HG03066 (cell line): ENCODE results near the gene CMTM7.

ENCODE experiments used
- ATAC-seq: cut with Tn5 transposase; IDR thresholded peaks from one replicate; pipeline ENCODE4 v1.9.1; 2021; ENCODE audit warnings: low read depth; ENCODE audit not compliant: unreplicated experiment

CMTM7 gene, protein sequence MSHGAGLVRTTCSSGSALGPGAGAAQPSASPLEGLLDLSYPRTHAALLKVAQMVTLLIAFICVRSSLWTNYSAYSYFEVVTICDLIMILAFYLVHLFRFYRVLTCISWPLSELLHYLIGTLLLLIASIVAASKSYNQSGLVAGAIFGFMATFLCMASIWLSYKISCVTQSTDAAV

DNA sequence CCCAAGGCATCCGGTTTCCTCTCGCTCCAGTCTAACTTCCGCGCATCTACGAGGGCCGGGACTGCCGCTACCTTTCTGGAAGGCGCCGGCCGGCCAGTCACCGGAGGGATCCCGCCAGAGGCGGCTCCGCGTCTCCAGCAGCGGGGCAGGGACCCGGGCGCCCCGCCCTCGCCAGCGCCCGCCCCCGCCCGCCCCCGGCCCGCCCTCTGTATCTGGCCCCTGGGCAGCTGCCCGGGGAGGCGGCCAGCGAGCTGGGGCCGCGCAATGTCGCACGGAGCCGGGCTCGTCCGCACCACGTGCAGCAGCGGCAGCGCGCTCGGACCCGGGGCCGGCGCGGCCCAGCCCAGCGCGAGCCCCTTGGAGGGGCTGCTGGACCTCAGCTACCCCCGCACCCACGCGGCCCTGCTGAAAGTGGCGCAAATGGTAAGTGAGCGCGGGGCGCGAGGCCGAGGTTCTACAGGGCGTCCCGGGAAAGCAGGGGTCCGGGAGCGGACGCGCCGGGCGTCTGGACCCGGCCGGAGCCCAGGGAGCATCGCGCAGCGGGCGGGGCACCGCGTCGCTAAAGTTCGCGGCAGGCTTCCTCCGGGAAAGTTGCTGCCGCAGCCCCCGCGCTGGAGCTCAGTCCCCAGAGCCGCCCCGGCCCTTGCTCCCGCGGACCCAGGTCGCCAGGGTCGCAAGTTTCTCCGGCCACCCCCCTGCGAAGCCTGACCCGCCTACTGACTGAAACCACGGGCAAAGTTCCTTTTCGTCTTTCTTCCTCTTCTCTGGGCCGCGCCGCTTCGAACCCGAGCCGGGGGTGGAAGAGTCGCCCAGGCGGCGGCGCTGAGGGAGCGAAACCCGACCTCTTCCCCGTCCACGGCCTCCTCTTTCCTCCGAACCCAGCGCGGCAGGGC is at the start of gene CMTM7:
Gene CMTM7, plus strand, starts transcription at position 211 of the 893 bp plus-strand sequence. Its CDS starts 54 bp downstream, at position 265.
- peak; percentile 53 for ATAC-seq

DNA sequence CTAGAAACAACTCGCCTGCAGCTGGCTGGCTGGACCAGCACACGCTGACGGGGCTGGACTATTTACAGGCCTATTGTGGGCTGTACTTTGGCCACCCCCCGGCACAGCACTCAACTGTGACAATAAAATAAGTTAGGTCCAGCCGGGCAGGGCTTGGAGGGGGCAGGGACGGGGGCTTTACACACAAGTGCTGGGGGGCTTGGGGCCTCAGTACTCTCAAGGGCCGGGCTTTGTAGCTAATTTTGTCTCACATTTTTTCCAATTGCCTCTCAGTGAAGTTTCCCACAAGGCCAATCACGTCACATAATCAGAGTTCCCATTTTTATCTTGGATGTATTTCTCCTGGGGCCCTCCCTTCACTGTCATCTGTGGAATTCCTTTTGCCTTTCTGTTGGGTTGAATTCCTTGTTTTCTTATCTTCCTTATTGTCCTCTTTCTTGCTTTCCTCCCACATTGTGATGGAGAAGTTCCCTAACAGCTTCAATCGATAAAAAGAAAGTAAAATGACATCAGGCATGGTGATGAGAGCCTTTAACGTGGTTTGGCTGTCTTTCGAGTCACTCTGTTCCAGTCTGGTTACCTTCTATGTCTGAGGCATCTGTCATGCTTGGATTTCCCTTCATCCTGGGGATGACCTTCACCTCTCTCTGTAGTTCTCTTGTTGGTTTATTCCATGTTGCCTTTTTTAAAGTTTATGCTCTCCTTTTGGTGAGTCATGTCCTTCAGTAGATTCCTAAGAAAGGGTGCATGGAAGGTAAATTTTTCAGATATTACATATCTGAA is 44.1 kb upstream of the CMTM7 start:
- ATAC-seq, result no peak

DNA sequence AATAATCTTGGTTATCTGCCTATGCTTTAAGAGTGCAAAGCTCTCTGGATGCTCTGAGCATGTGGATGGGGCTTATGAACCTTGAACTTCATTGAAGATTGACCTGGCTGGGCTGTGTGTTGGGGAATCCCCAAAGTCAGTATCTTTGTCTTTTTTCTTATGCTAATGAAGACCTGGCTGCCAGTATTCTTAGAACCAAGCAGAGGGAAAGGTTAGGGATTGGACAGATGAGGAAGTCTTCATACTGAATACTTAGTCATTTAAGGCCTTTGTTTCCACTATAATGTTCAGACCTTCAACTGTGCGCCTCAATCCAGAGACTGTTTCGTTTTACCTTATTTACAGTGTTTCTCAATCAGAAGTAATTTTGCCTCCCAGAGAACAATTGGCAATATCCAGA is 42.5 kb upstream of the CMTM7 start:
- ATAC-seq, result no peak

DNA sequence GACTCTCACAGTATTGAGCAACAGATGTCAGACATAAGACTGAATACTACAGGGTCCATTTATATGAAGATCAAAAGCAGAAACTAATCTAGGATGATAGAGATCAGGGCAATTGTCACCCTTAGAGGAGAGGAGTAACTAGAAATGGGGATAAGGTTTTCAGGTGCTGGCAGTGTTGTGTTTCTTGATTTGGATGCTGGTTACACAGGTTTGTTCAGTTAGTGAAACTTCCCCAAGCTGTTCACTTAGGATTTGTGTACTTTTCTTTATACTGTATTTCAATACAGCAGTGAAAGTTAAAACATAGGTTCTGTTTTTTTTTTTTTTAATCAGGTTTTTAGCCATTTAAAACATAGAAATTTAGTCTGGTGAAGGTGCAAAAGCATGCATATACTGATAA is 39.1 kb upstream of the CMTM7 start:
- no peak for ATAC-seq

DNA sequence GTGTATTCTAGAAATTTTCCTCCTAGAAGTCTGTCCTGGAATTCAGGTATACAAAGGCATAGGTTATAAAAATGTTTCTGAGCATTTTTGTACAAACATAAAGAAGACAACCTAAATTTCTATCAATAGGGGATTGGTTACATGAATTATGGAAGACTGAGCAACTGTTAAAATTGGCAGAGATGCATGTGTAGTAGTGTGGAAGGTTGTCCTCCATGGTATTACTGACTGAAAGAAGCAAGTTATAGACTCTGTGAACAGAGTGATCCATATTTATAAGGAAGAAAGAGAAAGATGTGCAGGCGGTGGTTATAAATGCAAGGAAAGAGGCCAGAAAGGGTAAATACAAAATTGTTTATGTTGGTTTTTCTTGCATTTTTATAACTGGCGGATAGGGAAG is 38.3 kb upstream of the CMTM7 start:
- ATAC-seq, result no peak

DNA sequence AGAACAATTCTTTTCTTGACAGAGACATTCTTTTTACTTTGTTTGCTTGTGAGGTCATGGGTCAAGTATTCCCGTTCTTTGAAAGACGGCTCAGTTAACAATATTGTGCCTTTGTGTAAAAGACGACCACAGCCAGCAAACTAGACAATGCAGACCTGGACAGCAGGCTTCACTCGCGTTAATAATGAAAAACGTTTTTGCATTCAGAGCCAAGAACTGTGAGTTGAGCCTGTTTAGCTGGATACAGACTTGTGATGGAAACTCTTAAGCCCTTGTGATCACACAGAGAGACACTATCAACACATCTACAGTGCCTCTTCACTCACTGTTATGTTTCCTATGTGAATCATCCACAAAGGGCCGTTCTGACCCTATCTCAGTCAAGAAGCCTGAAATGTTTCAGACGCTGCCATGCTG is 37.3 kb upstream of the CMTM7 start:
- ATAC-seq, result no peak

DNA sequence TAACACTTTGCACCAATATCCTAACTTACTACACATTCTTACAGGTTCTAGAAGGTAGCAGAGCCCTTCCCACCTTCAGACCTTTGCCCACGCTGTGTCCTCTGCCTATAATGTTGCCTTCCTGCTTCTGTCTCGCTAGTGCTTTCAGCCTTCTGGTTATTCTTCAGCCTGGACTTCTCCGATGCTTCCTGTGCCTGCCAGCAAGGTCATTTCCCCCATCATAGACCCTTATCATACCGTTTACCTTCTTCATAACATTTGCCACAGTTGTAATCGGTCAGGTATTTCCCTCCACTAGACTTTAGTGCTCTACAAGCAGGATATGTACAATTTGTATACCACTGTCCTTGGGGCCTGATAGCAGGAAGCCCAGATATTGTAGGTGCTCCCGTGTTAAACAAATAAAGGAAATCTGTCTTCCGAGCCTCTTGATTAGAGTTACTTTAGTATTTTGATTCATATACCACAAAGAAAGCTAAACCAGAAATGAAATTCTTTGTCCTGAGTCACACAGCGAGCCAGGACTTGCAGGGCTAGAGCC is 35.8 kb upstream of the CMTM7 start:
- no peak for ATAC-seq

DNA sequence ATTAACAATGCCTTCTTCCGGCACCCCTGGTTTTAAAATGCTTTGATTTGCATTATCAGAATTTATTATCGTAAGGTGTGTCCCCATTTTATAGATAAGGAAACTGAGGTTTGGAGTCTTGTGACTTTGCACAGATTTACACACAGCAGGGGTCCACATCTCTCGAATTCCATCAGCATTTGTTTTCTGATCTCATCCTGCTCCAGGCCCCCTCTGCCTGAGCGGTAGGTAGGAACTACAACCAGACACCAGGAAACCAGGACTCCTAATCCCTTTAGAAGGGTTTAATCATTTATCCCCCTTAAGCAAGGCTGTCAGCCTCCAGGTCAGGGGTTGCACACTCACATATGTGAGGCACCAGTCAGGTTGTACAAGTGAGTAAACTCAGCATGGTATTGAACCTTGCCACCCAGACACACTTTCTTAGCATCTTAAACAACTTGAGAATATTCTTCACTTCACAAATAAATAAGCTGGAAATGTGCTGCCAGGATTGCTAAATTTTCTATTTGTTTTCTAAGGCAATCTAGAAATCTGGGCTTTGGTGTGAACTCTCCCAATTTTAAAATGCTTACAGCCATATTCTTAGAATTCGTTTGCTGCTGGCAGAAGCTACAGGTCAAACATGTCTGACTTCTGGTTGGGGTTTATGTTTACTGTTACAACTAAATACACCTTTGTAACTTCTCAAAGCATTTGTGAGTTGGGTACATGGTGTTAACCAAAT is 31.7 kb upstream of the CMTM7 start:
- no peak for ATAC-seq

DNA sequence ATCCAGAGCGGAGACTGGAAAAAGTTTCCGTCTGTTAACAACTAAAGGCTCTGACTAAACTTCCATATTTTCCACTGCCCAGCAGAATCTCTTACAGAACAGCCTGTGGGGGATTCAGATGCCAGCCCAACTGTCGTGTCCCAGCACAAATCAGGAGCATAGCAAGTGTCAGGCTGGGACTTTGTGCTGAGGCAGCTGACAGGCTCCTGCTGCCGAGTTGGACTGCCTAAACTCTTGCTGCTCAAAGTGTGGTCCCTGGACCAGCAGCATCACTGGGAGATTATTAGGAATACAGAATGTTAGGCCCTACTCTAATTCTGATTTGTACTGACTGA is 31.2 kb upstream of the CMTM7 start:
- no peak for ATAC-seq

DNA sequence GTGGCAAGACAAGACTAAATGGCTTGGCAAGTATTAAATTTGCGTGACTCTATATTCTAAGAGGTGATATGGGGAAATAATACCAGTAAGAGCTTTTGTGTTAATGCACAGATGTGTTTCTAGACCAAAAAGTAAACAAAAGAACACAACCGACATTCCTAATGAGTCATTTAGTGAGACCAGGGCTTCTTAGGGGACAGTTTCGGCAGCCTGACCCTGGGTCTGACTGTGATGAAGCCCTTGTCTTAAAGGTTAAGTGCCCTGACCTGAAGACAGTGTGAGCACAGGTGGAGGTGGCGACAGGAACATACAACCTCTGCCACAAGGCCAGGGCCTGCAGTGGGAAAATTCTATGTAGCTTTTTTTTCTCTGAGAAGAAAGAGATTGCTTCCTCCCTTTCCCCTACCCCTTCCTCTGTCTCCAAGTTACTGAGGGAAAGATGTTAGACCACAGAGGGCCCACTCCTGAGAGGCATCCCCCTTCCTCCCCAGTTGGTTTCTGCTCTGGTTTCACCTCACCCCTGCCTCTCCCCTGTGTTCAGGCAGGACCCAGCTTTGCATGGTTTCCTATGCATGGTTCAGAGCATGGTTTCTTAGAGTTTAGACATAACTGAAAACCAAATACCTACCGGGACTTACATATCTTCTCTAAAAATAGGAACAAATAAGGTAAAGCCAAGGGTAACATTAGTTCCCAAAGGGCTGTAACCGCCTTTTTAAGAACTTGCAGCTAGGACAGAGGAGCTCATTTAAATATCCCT is 24.8 kb upstream of the CMTM7 start:
- ATAC-seq, result peak; percentile 80

DNA sequence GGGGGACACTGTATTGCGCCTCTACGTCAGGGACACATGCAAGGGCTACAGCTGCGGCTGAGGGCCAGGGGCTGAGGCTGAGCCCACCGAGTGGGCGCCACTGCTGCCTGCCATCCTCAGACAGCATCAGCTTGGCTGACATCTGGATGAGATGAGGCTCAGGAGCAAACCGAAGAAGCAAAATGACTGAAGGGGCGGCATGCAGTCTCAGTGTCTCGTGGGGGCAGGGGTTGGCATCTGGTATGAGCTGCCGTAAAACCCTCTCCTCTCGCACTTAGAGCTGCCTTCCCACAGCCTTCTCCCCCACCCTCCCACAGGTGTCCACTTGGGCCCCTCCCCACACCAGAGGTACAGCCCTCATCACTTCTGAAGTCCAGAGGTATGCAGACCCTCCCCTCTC is 24.2 kb upstream of the CMTM7 start:
- no peak for ATAC-seq

DNA sequence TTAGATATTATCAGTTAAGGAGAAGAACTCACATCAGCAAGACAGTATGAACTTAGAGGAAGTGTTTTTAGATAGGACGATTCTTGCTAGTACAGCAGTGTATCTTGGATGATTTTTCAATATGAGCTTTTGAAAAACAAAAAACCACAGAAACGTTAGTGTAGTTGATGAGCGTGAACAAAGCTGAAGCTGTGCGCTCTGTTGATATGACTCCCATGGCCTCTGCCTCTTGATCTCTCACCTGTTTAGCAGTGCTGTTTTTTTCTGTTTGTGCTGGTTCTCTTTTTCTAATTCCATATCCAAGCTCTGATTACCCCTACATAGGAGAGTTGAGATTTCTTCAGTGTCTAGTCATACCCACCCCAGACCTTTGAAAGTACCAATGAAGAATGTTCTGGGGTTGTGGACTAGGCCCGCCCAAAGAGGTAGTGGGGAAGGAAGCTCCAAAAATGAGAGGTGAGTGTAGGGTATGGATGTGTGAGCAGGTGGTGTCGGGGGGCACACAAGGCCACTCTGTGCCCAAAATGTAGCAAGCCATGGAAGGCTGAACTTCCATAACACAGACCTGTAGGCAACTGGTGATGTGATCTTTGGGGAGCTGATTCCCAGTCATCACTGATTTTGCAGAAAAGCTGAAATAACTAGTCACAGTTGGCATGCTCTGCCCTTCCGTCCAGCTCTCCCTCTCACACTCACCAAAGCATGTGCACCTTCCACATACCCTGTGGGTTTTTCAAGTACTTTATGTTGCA is 20.0 kb upstream of the CMTM7 start:
- ATAC-seq, result no peak

DNA sequence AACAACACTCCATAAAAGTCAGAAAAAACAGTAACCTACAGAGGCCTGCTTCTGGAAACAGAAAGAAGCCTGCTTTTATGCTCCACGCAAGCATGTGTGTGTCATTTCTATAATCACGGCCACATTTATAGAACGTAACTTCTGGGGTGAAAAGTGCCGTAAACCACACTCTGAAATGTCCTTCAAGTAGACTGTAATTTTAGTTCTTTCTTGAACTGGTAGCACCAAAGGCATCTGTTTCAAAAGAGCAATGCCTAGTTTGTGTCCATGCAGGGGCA is 19.5 kb upstream of the CMTM7 start:
- no peak for ATAC-seq

DNA sequence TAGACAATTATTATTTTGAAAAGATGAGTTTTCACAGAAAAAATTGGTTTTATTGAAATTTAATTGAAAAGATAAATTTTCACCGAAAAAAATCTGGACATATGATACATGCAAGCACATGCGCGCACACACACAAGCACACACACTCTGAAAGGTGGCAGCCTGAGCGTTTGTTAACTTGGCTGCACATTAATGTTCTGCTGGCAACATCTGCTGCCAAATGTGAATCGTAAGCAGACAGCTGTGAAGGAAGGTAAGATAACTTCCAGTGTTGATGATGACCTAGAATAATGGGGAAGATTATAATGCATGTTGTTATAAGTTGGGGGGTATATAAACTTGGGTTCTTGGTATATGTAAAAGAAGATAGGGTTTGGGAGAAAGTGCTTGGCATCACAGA is 18.4 kb upstream of the CMTM7 start:
- ATAC-seq, result no peak

DNA sequence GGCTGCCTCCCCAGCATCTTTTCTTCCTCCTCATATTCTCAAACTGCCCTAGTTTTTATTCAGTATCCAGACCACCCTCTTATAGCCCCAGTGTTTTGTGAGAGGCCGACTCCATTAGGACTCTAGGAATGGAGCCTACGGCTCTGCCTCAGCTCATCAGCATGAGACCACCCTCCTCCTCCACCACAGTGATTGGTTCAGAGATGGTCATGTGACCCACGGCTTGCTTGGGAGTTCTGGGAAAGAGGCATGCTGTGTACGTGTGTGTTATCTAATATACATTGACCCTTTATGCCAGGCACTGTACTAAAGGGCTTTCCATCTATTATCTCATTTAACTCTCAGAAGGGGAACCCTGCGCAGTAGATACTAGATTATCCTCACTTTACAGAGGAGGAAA is 17.8 kb upstream of the CMTM7 start:
- ATAC-seq, result no peak

DNA sequence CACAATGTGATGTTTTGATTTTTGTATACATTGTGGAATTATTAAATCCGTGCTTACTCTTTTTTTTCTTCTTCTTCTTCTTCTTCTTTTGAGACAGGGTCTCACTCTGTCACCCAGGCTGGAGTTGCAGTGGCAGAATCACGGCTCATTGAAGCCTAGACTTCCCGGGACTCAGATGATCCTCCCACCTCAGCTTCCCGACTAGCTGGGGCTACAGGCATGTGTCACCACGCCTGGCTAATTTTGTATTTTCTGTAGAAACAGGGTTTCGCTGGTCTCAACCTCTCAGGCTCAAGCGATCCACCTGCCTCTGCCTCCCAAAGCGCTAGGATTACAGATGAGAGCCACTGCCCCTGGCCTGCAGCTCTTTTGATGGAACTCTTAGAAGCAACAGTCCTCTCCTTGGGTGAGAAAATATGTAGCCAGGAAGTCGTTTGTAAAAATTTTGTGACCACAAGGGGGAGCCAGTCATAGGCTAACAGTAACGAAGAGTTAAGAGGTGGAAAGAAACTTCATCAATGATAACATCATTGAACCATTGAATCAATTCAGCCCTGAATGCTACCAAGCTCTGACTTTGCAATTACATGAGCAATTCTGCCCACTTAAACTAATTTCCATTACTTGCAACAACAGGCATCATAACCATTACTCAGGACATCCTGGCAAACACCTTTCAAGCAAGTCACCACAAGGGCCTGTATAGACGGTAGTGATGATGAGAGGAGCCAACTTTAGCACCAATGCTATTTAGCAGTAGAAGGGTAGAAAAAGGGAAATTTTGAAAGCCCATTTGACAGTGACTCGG is 16.7 kb upstream of the CMTM7 start:
- ATAC-seq, result peak; percentile 64

DNA sequence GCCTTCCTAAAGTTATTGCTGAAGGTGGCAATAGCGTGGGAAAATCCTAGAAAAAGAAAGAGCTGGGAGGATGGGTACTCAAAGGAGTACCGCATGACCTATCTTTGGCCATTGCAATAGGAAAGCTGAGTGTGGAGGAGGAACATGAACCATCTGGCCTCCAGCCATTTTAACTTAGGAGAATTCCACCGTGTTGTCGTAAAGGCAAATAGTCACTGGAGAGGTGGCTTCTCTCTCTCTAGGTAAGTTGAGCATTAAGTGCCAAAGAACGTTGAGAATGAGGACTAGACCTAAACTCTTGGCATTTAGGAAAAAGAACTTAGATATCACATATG is 16.1 kb upstream of the CMTM7 start:
- ATAC-seq, result no peak

DNA sequence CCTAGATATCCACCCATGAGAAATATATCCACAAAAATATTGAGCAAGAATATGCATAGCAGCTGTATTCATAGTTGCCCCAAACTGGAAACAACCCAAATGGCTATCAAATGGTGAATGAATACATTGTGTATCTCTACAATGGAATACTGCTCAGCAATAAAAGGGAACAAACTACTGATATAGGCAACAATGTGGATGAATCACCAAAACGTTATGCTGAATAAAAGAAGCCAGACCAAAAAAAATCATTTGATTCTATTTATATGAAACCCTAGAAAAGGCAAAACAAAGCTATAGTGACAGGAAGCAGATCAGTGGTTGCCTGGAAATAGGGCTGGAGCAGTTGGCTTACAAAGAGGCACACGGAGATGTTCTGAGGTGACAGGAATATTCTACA is 15.5 kb upstream of the CMTM7 start:
- ATAC-seq, result no peak
